Left ventricle myocardium inferior (tissue), 1 donor: ENCODE data around the gene OSBPL3. TPM values are rescaled to one million over a fixed set of nuclear protein-coding genes. Genes with fewer than 3 reads are reported as not detected.
"Not testable (repeated sequence)": the region's sequence is repeated elsewhere in the genome, so short reads cannot be mapped to it uniquely, and the experiment has no call there.

Experiments
- DNase-seq: peaks from one replicate; pipeline ENCODE4 v3.0.0-alpha.2; 2020
- H3K27ac ChIP-seq: fragments of 200-600 bp; replicated peaks from 2 replicates; pipeline ENCODE4 v1.8.0; 2021
- H3K27me3 ChIP-seq: fragments of 200-600 bp; 2 replicates; pipeline ENCODE4 v1.8.0; 2021; ENCODE audit warnings: low read depth
- H3K36me3 ChIP-seq: fragments of 200-600 bp; 2 replicates; pipeline ENCODE4 v1.8.0; 2021
- H3K4me1 ChIP-seq: fragments of 200-600 bp; 2 replicates; pipeline ENCODE4 v1.8.0; 2021
- H3K4me3 ChIP-seq: fragments of 200-600 bp; 2 replicates; pipeline ENCODE4 v1.8.0; 2021; ENCODE audit warnings: mild to moderate bottlenecking, moderate library complexity
- H3K9me3 ChIP-seq: fragments of 200-600 bp; replicated peaks from 2 replicates; pipeline ENCODE4 v1.8.0; 2021
- CTCF ChIP-seq: fragments of 200-600 bp; IDR thresholded peaks from 2 replicates; pipeline ENCODE4 v1.8.0; 2021; ENCODE audit warnings: antibody characterized with exemption, mild to moderate bottlenecking, borderline replicate concordance
- intact Hi-C: fragments of 100-400 bp; cut with micrococcal nuclease; formaldehyde crosslinking; loops from one replicate; pipeline ENCODE4 v1.11.0; 2022
- total RNA-seq: library from RNA; stranded (reverse); fragmentation: NEBNext Ultra II Directional; extraction: Animal tissue kit (Norgen Biotek cat#: 25700); gene quantifications from one replicate; pipeline ENCODE4 v1.2.1, GENCODE V29; 2021
- donor health status: DM: no; HTN: yes; CAD: no; lungs with severe emphysema.

OSBPL3 gene
- total RNA-seq, 1 donor from 2014 or later = 4.3 TPM

GRCh38 chr7:24800073-24800472, 179.9 kb downstream of the OSBPL3 start:
- no peaks in the 10 kb centered on the region for H3K9me3 ChIP-seq
- H3K4me1 ChIP-seq = no peaks in the 10 kb centered on the region
- TF ChIP-seq CTCF = no peak
- H3K27ac ChIP-seq = no peak overlapping the region
- intact Hi-C loops = no loop called here
- no peak for DNase-seq
- H3K36me3 ChIP-seq = peaks cover 15% of the 10 kb centered on the region
- H3K4me3 ChIP-seq = no peak overlapping the region
- H3K27me3 ChIP-seq = no peaks in the 10 kb centered on the region

- no peak for DNase-seq
- Histone ChIP-seq H3K4me1 (no peaks in the 10 kb centered on the region), H3K27me3 (no peaks in the 10 kb centered on the region), H3K4me3 (no peak overlapping the region), H3K36me3 (peaks cover 15% of the 10 kb centered on the region), H3K27ac (no peak overlapping the region), H3K9me3 (no peaks in the 10 kb centered on the region)
- no peak for TF ChIP-seq CTCF
- intact Hi-C loops = no loop called here
Observed at GRCh38 chr7:24799506-24799905, 180.5 kb downstream of the OSBPL3 start.

GRCh38 chr7:24798261-24798660, 181.7 kb downstream of the OSBPL3 start:
- intact Hi-C loops = no loop called here

GRCh38 chr7:24797270-24797669, 182.7 kb downstream of the OSBPL3 start:
- Histone ChIP-seq H3K4me3 (no peak overlapping the region), H3K9me3 (no peaks in the 10 kb centered on the region), H3K4me1 (no peaks in the 10 kb centered on the region), H3K27me3 (no peaks in the 10 kb centered on the region), H3K36me3 (peaks cover 4% of the 10 kb centered on the region), H3K27ac (no peak overlapping the region)
- no peak for TF ChIP-seq CTCF
- DNase-seq = no peak
- intact Hi-C loops = no loop called here

More at GRCh38 chr7:24798261-24798660, 181.7 kb downstream of the OSBPL3 start:
- no peak overlapping the region for H3K4me3 ChIP-seq
- no peaks in the 10 kb centered on the region for H3K27me3 ChIP-seq
- TF ChIP-seq CTCF = no peak
- H3K4me1 ChIP-seq = no peaks in the 10 kb centered on the region
- peaks cover 6% of the 10 kb centered on the region for H3K36me3 ChIP-seq
- no peak overlapping the region for H3K27ac ChIP-seq
- no peaks in the 10 kb centered on the region for H3K9me3 ChIP-seq
- no peak for DNase-seq

- H3K36me3 ChIP-seq = no peaks in the 10 kb centered on the region
- no peaks in the 10 kb centered on the region for H3K9me3 ChIP-seq
- H3K4me1 ChIP-seq = no peaks in the 10 kb centered on the region
- intact Hi-C loops = no loop called here
- no peak for DNase-seq
- TF ChIP-seq CTCF = no peak
- no peak overlapping the region for H3K4me3 ChIP-seq
- no peaks in the 10 kb centered on the region for H3K27me3 ChIP-seq
- H3K27ac ChIP-seq = no peak overlapping the region
Observed at GRCh38 chr7:24795407-24795767, 184.6 kb downstream of the OSBPL3 start.

GRCh38 chr7:24794751-24795406, 185.1 kb downstream of the OSBPL3 start:
- H3K27ac ChIP-seq, intact Hi-C loops, H3K4me1 ChIP-seq, H3K36me3 ChIP-seq, H3K9me3 ChIP-seq, H3K27me3 ChIP-seq, DNase-seq, H3K4me3 ChIP-seq: not testable (repeated sequence)
